OCI-LY3 (cell line): ENCODE results near the gene PIGS.

Source experiments
- EZH2phosphoT487 ChIP-seq: fragments of 200-600 bp; shearing (Covaris generic); IDR thresholded peaks from 2 replicates; pipeline ENCODE4 v1.6.1; 2018; ENCODE audit warnings: antibody characterized with exemption, mixed run types, low read depth
- TF ChIP-seq, protein P1 (sequence below): fragments of 200-600, 300-600 bp; sonication (generic); IDR thresholded peaks from 2 replicates; pipeline ENCODE4 v1.5.1; 2014; ENCODE audit warnings: antibody characterized with exemption, low read length, low read depth

DNA sequence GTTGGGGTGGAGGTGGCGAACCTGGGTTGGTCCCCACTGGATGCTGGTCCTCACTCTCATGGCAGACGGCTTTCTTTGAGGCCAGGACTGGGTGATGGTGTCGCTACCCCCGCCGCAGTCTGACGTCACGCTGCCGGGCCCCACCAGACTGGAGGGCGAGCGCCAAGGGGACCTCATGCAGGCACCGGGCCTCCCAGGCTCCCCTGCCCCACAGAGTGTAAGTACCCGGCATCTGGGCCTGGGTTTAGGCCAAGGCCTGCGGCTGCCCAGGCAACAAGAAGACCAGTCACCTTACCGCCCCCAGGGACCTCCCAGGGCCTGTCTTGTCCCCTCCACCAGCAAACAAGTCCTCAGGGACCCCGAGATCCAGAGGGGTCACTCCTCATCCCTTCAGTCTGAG lies 47.4 kb downstream of the PIGS start:
- TF ChIP-seq, protein P1, sequence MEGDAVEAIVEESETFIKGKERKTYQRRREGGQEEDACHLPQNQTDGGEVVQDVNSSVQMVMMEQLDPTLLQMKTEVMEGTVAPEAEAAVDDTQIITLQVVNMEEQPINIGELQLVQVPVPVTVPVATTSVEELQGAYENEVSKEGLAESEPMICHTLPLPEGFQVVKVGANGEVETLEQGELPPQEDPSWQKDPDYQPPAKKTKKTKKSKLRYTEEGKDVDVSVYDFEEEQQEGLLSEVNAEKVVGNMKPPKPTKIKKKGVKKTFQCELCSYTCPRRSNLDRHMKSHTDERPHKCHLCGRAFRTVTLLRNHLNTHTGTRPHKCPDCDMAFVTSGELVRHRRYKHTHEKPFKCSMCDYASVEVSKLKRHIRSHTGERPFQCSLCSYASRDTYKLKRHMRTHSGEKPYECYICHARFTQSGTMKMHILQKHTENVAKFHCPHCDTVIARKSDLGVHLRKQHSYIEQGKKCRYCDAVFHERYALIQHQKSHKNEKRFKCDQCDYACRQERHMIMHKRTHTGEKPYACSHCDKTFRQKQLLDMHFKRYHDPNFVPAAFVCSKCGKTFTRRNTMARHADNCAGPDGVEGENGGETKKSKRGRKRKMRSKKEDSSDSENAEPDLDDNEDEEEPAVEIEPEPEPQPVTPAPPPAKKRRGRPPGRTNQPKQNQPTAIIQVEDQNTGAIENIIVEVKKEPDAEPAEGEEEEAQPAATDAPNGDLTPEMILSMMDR: no peak
- no peak for TF ChIP-seq EZH2phosphoT487
